K562 (cell line): ENCODE data around the gene SPDEF. TPM values are rescaled to one million over a fixed set of nuclear protein-coding genes. Genes with fewer than 3 reads are reported as not detected.
A peak's percentile ranks its signal among the peaks of the same experiment; 100 is the strongest.

Experiments
- ARID1B ChIP-seq: fragments of 450-650 bp; IDR thresholded peaks from 2 replicates; pipeline ENCODE4 v1.6.1; 2016; ENCODE audit warnings: antibody characterized with exemption, mild to moderate bottlenecking, inconsistent platforms
- C11orf30 ChIP-seq: fragments of 450-650 bp; IDR thresholded peaks from 2 replicates; pipeline ENCODE4 v1.6.1; 2016; ENCODE audit warnings: low read depth, mild to moderate bottlenecking
- FOXA3 ChIP-seq, 2 experiments: fragments of 450-650 bp in 1 of 2; sonication (generic) in 1 of 2; formaldehyde crosslinking; IDR thresholded peaks in 1 of 2; conservative IDR thresholded peaks in 1 of 2; 2 replicates each; pipeline versions ENCODE4 v1.4.0 to v1.8.0; 2020 to 2022; ENCODE audit warnings: mild to moderate bottlenecking in 2 of 2, missing genetic modification reagents in 1 of 2
- FOXM1 ChIP-seq, 2 experiments: fragments of 450-650 bp in 1 of 2; sonication (generic) in 1 of 2; formaldehyde crosslinking in 1 of 2; IDR thresholded peaks; 2 replicates each; pipeline versions ENCODE4 v1.6.1 to v1.9.0; 2017 to 2022; ENCODE audit warnings: low read depth in 2 of 2, mild to moderate bottlenecking in 2 of 2, missing genetic modification reagents in 1 of 2, moderate library complexity in 1 of 2
- NFIC ChIP-seq: fragments of 450-650 bp; IDR thresholded peaks from 2 replicates; pipeline ENCODE4 v1.6.1; 2017; ENCODE audit warnings: mild to moderate bottlenecking, inconsistent platforms
- ZBTB7A ChIP-seq: IDR thresholded peaks from 2 replicates; pipeline ENCODE4 v1.6.1; 2011; ENCODE audit warnings: low read depth, mild to moderate bottlenecking, low read length, moderate library complexity, borderline replicate concordance; ENCODE audit not compliant: control insufficient read depth
- ZFP30 ChIP-seq: fragments of 250-450 bp; sonication (Bioruptor Pico); IDR thresholded peaks from 2 replicates; pipeline ENCODE4 v1.8.0; 2022; ENCODE audit warnings: moderate library complexity, mild to moderate bottlenecking, inconsistent platforms, borderline replicate concordance
- ZKSCAN8 ChIP-seq: fragments of 200-800 bp; sonication (Bioruptor generic); IDR thresholded peaks from 2 replicates; pipeline ENCODE4 v1.6.1; 2016; ENCODE audit warnings: missing genetic modification characterization, missing compliant biosample characterization
- ZNF174 ChIP-seq: fragments of 250-450 bp; sonication (Bioruptor Pico); IDR thresholded peaks from 2 replicates; pipeline ENCODE4 v1.4.0; 2020; ENCODE audit warnings: mild to moderate bottlenecking
- ZNF436 ChIP-seq: fragments of 250-450, 450-650 bp; sonication (Bioruptor Pico); formaldehyde crosslinking; IDR thresholded peaks from 2 replicates; pipeline ENCODE4 v1.7.0; 2020; ENCODE audit warnings: mild to moderate bottlenecking
- ZZZ3 ChIP-seq: fragments of 450-650 bp; IDR thresholded peaks from 2 replicates; pipeline ENCODE4 v1.6.1; 2016; ENCODE audit warnings: antibody characterized with exemption, mild to moderate bottlenecking, moderate library complexity
- polyA plus RNA-seq, 8 experiments: library from polyadenylated mRNA; depleted of rRNA in 4 of 8; stranded (reverse) in 5 of 8; unstranded in 3 of 8; fragments of >200 nt; fragmentation: Nextera tagmentation in 2 of 8; fragmentation: Illumina TruSeq in 1 of 8; extraction: Ambion mirVana in 2 of 8; extraction: Trizol in 1 of 8; gene quantifications; 2 replicates each; pipeline versions ENCODE4 v1.2.1 to v1.2.3, GENCODE V29; 2011 to 2014; ENCODE audit warnings: inconsistent platforms in 1 of 8, missing spikeins in 1 of 8
- total RNA-seq, 7 experiments: library from RNA; depleted of rRNA in 6 of 7; stranded (reverse); fragments of >200 nt in 6 of 7; fragmentation: Illumina TruSeq in 2 of 7; extraction: Trizol in 2 of 7; gene quantifications; 2 replicates each; pipeline versions ENCODE4 v1.2.1 to v1.2.3, GENCODE V29; 2011 to 2021; ENCODE audit warnings: low replicate concordance in 1 of 7
- TF ChIP-seq, protein P1 (sequence below): IDR thresholded peaks from 2 replicates; pipeline ENCODE4 v1.6.1; 2011; ENCODE audit warnings: borderline replicate concordance, low read depth, mild to moderate bottlenecking, moderate library complexity, low read length; ENCODE audit not compliant: insufficient read depth, poor library complexity, severe bottlenecking
- TF ChIP-seq, protein P2 (sequence below): fragments of 450-650 bp; formaldehyde crosslinking; IDR thresholded peaks from 2 replicates; pipeline ENCODE4 v1.4.0; 2022; ENCODE audit warnings: missing genetic modification characterization
- TF ChIP-seq, protein P3 (sequence below): fragments of 450-650 bp; IDR thresholded peaks from 2 replicates; pipeline ENCODE4 v1.6.1; 2016; ENCODE audit warnings: low read depth

SPDEF gene
- total and polyA plus RNA-seq, 9 of the 15 experiments (the other 6 are each of a cell fraction or from before 2014, with no cell fraction given): 0.04 to 0.12 (median 0.11) TPM; not detected in 5

DNA sequence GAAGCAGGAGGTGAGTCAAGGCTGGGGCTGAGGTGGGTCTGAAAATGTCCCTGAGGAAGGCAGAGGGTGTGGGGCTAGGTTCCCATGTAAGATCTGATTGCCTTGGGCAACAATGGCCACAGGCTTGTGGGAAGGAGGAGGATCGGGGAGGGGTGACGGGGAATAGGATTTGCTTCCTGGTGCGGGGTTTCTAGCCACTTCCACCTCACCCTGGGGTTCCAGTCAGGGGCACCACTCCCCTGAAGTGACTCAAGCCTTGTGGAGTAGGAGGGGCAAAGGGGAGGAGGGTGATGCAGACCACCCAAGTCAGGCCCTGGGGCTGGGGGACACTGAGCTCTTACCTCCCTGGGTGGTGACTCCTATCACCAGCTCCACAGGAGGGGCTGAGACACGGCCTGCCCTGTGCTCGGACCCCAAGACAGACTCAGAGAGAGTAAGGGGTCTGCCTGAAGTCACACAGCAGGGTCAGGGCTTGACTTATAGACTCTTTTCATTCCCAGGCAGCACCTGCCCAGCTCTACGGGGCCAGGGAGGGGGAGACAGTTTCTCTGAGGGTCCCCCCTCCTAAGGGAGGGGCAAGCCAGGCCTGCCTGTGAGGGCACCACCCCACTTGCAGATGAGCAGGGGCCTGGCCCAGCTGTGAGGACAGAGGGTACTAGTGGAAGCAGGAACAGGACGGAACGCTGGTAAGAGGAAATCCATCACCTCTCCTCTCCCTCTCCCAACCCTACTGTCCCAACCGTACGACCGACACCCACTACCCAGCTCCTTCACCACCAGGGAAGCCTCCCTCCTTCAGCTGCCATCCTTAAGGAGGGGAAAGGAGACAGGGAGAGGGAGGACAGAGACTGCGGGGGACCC is 12.4 kb upstream of the SPDEF start (continued):
- no peak for TF ChIP-seq ZFP30
- no peak for TF ChIP-seq ZNF436
- no peak for TF ChIP-seq FOXA3 (CRISPR knock-in tag; conservative IDR thresholded peaks at IDR 0.05 in 1 of 2, IDR thresholded peaks at IDR 0.05 in 1 of 2)
- no peak for TF ChIP-seq FOXM1 (IDR thresholded peaks at IDR 0.05; ENCODE audit: low read depth)
- peak; percentile 19; the same call in 1 of the 2 replicates for TF ChIP-seq FOXM1 (CRISPR knock-in tag; IDR thresholded peaks at IDR 0.05; ENCODE audit: low read depth)
- TF ChIP-seq, protein P1, sequence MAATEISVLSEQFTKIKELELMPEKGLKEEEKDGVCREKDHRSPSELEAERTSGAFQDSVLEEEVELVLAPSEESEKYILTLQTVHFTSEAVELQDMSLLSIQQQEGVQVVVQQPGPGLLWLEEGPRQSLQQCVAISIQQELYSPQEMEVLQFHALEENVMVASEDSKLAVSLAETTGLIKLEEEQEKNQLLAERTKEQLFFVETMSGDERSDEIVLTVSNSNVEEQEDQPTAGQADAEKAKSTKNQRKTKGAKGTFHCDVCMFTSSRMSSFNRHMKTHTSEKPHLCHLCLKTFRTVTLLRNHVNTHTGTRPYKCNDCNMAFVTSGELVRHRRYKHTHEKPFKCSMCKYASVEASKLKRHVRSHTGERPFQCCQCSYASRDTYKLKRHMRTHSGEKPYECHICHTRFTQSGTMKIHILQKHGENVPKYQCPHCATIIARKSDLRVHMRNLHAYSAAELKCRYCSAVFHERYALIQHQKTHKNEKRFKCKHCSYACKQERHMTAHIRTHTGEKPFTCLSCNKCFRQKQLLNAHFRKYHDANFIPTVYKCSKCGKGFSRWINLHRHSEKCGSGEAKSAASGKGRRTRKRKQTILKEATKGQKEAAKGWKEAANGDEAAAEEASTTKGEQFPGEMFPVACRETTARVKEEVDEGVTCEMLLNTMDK: no peak
- TF ChIP-seq, protein P2, sequence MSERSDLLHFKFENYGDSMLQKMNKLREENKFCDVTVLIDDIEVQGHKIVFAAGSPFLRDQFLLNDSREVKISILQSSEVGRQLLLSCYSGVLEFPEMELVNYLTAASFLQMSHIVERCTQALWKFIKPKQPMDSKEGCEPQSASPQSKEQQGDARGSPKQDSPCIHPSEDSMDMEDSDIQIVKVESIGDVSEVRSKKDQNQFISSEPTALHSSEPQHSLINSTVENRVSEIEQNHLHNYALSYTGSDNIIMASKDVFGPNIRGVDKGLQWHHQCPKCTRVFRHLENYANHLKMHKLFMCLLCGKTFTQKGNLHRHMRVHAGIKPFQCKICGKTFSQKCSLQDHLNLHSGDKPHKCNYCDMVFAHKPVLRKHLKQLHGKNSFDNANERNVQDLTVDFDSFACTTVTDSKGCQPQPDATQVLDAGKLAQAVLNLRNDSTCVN (CRISPR knock-in tag): no peak
- TF ChIP-seq NFIC: no peak
- TF ChIP-seq C11orf30: no peak
- TF ChIP-seq ARID1B: 0 out of 2 replicates have a peak, but pooled peaks have one; percentile 28
- TF ChIP-seq, protein P3, sequence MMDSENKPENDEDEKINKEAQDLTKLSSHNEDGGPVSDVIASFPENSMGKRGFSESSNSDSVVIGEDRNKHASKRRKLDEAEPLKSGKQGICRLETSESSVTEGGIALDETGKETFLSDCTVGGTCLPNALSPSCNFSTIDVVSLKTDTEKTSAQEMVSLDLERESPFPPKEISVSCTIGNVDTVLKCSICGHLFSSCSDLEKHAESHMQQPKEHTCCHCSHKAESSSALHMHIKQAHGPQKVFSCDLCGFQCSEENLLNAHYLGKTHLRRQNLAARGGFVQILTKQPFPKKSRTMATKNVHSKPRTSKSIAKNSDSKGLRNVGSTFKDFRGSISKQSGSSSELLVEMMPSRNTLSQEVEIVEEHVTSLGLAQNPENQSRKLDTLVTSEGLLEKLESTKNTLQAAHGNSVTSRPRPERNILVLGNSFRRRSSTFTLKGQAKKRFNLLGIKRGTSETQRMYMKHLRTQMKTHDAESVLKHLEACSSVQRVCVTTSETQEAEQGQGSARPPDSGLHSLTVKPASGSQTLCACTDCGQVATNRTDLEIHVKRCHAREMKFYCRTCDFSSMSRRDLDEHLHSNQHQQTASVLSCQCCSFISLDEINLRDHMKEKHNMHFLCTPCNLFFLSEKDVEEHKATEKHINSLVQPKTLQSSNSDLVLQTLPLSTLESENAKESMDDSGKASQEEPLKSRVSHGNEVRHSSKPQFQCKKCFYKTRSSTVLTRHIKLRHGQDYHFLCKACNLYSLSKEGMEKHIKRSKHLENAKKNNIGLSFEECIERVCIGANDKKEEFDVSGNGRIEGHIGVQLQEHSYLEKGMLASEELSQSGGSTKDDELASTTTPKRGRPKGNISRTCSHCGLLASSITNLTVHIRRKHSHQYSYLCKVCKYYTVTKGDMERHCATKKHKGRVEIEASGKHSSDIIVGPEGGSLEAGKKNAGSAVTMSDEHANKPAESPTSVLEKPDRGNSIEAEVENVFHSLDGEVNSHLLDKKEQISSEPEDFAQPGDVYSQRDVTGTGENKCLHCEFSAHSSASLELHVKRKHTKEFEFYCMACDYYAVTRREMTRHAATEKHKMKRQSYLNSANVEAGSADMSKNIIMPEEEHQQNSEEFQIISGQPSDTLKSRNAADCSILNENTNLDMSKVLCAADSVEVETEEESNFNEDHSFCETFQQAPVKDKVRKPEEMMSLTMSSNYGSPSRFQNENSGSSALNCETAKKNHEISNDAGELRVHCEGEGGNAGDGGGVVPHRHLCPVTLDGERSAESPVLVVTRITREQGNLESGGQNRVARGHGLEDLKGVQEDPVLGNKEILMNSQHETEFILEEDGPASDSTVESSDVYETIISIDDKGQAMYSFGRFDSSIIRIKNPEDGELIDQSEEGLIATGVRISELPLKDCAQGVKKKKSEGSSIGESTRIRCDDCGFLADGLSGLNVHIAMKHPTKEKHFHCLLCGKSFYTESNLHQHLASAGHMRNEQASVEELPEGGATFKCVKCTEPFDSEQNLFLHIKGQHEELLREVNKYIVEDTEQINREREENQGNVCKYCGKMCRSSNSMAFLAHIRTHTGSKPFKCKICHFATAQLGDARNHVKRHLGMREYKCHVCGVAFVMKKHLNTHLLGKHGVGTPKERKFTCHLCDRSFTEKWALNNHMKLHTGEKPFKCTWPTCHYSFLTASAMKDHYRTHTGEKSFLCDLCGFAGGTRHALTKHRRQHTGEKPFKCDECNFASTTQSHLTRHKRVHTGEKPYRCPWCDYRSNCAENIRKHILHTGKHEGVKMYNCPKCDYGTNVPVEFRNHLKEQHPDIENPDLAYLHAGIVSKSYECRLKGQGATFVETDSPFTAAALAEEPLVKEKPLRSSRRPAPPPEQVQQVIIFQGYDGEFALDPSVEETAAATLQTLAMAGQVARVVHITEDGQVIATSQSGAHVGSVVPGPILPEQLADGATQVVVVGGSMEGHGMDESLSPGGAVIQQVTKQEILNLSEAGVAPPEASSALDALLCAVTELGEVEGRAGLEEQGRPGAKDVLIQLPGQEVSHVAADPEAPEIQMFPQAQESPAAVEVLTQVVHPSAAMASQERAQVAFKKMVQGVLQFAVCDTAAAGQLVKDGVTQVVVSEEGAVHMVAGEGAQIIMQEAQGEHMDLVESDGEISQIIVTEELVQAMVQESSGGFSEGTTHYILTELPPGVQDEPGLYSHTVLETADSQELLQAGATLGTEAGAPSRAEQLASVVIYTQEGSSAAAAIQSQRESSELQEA: no peak
- TF ChIP-seq ZZZ3: no peak
- TF ChIP-seq ZBTB7A: 0 out of 2 replicates have a peak, but pooled peaks have one; percentile 16
- no peak for TF ChIP-seq ZKSCAN8
- no peak for TF ChIP-seq ZNF174 (CRISPR knock-in tag)
